HG03097 (cell line): Measurements from ENCODE around the gene GALNT17.

ENCODE experiments used
- ATAC-seq: cut with Tn5 transposase; IDR thresholded peaks from one replicate; pipeline ENCODE4 v1.9.1; 2021; ENCODE audit not compliant: unreplicated experiment, low FRiP score

The GALNT17 gene

DNA sequence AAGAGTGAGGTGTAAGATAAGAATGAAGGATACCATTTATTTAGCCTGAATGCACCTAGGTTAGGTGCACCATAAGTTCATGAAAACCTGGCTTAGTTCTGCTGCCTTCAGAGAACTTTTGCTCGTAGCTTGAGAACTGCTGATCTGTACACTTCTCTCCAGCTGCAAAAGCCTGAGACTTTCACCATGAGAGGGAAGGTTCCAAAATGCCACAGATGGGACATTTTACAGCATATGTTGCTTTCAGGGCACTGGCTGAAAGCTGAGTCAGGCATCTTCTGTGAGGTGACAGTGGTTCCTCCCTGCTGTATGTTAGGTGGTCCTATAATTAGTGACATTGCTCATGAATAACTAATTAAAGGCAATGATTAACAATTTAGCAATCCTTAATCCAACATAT is 298.3 kb downstream of the GALNT17 start:
- no peak for ATAC-seq

DNA sequence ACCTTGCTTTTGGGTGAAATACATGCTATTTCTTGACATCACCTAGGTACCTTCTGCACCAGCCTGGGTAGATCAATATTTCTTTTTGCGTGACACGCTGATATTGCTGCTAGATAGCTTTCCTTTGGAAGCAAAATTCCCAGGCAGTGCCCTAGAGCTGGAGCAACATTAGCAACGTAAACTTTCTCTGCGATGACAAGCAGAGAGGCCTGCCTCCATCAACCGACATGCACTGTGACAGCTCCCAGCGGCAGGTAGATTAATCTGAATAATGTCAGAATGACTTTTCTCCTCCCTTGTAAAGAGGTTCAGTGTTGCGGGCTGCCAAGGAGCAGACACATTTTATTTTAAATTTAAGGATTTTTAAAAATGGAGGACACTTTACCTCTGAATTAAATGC is 307.4 kb downstream of the GALNT17 start:
- no peak for ATAC-seq

DNA sequence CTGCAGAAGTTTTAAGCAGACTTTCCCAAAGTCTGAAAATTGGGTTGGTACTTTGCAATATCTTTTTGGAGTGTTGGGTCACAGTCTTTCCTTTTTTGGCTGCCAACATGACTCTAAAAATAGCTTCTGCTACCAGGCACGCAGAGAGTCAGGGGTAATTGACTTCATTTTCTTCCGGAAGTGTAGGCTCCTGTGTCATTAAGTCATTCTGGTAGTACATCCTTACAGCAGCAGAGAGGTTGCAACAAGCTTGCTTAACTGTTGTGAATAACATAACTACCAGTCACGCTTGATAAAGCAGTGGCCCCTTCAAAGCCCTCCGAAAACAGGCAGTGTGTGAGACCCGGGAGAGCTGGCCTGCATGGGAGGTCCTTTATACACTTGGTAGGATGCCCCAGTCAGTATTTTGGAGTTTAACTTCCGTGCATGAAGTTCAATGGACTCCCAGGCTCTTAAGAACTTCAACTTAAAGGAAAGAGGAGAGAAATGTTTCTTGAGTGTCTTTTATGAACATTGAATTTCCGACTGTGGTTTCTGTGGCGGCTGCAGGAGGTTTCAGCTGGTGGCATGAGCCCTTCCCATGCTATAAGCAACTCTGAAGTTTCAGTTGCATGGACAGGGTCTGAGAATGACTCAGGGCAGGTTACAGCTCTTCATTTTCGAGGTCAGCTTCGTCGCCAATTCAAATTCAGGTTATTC is 310.7 kb downstream of the GALNT17 start:
- no peak for ATAC-seq

DNA sequence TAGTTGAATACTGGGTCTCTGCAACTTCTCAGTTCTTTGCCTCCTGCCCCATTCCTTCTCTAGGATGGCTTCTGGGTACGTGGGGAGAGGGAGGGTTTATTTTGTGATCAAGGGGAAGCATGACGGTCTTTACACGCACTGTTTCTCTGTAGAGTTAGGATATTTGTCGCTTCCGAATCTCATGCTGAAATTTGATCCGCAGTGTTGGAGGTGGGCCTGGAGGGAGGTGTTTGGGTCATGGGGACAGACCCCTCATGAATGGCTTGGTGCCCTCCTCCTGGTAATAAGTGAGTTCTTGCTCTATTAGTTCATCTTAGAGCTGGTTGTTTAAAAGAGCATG is 311.2 kb downstream of the GALNT17 start:
- ATAC-seq, result no peak

DNA sequence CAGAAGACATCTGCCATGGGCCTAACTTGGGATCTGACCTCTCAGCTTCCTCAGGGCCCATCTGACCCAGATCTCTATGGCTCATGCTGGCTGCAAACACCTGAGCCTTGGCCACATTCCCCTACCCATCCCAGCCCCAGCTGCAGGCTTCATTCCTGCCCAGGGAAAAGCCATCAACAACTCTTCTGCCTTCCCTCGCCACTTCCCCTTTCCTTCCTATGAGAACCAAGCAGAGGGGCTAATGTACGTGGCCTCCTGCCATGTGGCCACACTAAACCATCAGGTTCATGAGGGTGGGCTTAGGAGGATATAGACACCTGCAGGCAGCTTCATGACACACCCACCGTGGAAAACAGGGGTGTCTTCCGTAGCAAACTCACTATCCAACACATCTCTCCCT is 312.2 kb downstream of the GALNT17 start:
- ATAC-seq, result no peak

DNA sequence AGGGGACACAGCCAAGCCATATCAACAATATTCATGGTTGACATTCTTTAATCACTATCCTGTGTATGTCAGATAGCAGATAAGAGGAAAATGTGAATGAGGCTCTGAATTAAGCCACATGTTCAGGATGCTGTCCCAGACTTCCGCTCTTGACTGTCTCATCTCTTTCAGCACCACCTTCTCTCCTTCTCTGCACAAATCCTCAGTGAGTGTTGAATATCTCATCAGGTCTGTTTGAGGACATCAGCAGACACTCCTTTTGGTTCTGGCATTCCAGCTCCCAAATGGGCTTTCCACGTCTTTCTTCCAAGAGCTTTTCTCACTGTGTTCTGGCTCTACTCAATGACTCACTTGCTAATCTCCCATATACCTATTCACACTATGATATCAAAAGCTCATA is 321.7 kb downstream of the GALNT17 start:
- ATAC-seq, result no peak

DNA sequence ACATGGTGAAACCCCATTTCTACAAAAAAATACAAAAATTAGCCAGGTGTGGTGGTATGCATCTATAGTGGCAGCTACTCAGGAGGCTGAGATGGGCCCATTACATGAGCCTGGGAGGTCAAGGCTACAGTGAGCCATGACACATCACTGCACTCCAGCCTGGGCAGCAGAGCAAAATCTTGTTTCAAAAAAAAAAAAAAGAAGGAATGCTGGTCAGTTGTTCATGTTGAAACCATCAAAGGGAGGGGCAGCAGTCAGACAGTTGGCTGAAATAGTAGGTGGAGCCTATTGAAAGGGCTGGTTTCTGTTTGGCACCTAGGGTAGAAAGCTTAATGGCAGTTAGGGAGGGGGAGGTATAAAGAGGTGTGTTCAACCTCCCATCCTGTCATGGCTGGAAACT is 323.0 kb downstream of the GALNT17 start:
- ATAC-seq, result no peak

DNA sequence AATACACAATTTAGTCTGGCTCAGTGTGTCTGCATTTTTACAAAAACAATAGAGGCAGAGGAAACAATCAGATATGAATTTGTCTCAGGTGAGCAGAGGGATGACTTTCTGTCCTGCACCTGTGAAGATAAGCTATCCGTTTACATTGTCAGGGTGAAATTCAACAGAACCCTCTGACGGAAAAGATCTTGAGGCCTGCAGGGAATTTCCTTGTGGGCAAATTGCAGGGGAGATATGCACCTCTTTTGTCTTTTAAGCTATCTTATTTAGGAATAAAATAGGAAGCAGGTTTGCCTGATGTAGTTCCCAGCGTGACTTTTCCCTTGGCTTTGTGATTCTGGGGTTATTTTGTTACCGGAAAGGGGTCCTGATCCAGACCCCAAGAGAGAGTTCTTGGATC is 325.1 kb downstream of the GALNT17 start:
- no peak for ATAC-seq

DNA sequence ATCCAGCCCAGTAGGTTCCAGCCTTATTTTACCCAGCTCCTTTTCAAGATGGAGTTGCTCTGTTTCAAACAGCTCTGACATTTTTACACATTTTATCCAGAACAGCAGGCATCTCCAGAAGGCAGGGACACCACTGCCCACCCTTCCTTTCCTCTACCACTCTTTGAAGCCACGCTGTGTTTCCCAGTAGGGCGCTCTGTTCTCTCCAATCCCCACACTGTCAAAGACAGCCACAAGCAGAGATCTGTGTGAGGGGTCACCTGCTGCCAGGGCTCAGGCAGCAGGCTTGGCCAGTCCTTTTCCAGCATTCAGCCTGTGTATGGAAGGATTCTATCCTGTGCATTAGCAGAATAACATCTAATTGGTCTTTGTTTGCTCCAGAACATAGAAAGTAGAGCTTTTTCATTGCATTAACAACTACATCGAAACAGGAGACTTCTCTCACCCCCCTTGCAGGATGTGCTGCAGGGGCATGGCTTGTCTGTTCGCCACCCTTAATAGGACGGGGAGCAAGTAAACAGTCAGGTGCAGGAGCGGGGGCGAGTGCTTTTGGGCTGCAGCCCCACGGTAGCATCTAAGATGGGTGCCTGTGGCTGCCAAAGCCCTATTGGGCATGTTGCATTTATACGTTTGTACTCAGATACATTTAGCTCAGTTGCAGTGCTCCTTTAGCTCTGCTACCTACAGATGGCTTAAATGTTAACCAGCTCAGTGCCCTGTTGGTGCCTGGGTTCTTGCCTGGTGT is 326.1 kb downstream of the GALNT17 start:
- ATAC-seq, result no peak

DNA sequence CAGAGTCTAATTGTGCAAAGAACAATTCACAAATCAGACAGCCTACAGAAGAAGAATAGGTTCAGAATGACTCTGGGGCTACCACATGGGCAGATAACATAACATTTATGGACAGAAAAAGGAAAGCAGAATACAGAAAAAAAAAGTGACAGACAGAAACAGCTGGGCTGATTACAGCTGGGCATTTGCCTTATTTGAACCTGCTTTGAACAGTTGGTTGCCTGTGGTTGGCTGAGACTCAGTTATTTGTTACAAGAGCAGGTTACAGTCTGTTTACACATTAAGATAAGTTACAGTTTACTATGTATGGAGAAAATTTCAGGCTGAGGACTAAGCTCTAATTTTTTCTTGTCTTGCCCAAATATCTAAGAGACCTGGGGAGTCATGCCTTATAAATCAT is 327.2 kb downstream of the GALNT17 start:
- ATAC-seq, result no peak

DNA sequence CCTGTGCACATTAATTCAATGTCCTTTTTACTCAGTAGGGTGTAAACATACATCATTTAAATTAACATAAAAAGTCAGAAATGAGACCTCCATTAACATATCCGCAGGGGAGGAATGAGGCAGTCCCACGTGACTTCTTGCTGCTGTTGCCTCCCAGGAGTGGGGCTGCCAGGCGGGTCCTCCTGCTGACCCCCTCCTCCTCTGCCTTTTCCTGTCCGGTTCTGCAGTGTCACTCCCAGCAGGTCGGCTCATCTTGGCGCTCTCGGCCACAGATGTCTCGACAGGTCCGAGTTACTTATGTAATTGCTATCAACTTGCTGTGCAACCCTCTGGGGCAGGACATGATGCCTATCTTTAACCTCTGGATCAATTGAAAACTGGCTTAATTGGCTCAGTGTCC is 329.6 kb downstream of the GALNT17 start:
- ATAC-seq, result no peak

DNA sequence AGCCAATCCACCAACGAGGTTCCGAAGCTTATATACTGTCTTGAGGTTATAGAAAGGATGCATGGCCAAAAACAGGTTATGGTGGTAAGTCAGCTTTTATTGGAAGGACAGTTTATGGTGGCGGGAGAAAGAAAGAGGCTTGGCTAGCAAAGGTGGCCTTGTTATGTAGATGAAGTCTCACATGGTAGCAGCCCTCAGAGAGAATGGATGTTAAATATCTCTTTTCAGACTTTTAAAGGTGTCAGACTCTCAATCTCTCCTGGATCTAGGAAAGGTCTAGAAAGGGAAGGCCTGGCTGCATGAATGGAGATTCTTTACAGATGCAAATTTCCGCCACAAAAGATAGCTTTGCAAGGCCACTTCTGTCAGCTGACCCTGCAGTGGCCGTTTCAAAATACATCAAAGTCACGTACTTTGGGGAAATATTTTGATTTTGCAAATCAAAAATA is 333.8 kb downstream of the GALNT17 start:
- ATAC-seq, result no peak

DNA sequence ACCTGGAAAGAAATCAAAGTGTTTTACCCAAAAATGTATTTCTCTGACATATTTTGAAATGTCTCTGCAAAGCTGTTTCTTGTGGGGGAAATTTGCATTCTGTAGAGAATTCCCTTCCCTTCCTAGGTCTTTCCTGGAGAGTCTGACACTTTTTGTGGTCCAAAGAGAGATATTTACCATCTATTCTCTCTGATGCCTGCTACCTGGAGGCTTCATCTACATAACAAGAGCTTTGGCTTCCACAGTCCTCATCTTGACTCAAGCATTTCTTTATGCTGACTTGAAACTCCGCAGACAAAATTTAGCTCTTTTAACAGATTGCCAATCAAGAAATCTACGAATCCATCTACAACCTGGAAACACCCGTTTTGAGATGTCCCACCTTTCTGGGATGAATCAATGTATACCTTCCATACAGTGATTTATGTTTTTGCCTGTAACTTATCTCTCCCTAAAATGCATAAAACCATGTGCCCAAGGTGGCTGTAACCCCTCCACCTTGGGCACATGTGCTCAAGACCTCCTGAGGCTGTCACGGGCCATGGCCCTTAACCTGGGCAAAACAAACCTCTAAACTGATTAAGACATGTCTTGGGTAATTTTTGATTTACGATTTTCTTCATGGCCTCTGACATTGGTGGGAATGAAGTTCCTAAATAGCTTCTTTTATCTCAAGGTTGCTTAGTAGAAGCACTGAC is 334.7 kb downstream of the GALNT17 start:
- no peak for ATAC-seq

DNA sequence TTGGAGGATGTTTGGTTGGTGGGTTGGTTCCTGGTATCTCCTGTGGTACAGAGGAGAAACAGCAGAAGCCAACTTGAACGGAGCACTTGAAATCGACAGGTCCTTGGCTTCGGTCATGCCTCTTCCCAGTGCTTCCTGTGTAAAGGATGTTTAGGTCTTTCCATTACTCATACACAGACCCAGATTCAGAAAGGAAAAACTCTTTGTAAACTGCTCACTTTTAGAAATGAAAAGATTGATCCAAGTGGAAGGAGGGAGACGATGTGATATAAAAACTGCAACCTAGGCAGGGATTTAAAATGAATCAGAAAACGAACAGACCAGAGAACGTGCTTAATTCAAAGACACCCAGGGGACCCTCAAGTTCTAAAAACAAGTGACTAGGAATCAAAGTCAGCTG is 338.4 kb downstream of the GALNT17 start:
- no peak for ATAC-seq

DNA sequence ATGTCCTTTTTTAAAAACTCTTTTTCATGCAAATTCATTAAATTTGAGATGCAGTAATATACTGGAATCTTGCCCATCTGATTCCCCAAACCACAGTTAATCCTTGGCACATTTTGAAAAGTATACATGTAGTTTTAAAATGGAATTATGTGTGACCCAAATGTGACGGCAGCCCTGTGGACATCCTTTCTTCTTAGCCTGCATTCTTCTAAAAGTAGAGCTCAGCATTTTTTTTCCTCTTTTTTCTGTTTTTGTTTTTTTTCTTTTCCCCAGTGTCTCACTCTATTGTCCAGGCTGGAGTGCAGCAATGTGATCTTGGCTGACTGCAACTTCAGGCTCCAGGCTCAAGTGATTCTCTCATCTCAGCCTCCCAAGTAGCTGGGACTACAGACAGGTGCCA is 338.9 kb downstream of the GALNT17 start:
- no peak for ATAC-seq

DNA sequence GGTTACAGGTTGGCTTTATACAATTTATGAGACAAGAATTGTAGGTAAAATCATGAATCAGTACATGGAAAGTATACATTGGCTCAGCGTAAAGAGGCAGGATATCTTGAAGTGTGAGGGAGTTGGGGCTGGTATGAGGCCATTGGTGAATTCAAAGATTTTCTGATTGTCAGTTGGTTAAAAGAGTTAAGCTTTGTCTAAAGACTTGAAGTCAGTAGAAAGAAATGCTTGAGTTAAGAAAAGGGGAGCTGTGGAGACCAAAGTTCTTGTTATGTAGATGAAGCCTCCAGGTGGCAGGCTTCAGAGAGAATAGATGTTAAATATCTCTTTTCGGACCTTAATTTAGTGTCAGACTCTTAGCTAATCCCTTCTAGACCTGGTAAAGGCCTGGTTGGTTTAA is 341.0 kb downstream of the GALNT17 start:
- ATAC-seq, result no peak

DNA sequence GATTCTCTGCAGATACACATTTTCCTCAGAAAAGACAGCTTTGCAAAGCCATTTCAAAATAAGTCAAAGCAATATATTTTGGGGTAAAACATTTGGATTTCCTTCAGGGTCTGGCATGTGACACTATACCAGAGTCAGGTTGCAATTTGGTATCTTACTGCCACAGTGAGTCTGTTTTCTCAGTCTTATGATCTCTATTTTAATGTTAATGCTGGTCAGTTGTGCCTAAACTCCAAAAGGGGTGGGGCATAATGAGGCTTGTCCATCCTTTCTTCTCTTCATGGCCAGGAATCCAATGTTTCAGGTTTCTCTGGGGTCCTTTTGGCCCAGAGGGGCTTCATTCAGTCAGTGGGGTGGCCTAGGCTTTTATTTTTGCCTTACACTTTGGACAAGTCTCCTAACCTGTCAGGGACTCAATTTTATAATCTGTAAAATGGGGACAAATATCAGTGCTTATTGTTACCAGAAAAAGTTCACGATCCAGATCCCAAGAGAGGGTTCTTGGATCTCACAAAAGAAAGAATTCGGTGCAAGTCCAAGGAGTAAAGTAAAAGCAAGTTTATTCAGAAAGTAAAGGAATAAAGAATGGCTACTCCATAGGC is 341.5 kb downstream of the GALNT17 start:
- no peak for ATAC-seq

DNA sequence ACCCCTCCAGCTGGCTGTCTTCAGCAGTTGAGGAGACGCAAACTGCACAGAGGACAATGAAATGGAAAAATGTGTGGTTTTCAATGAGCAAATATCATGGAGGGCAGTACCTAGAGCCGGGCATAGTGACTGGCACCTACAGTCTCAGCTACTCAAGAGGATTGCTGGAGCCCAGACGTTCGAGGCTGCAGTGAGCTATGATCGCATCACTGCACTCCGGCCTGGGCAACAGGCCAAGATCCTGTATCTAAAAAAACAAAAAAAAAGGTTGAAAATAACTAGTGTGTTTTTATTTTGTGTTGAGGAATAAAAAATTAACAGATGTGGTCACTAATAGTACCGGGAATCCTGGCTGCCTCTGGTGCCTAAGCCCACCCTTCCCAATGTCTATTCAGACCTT is 345.5 kb downstream of the GALNT17 start:
- no peak for ATAC-seq

DNA sequence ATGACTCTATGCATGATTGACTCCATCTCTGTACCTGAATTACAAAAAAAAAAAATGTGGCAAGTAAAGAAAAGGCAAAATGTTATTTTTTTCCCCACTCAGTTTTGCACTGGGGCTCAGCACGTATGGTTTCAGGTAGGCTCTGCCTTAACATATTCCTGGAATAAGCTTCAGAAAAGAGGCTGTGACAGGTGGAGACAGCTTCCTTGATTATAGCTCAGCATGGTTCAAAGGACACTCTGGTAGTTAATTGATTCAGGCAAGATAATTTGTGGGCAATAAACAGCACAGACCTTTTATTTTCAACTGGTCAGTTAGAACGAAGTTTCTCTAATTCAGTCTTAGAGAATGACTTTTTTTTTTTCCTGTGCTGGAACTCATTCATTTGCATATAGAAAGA is 347.3 kb downstream of the GALNT17 start:
- ATAC-seq, result no peak

DNA sequence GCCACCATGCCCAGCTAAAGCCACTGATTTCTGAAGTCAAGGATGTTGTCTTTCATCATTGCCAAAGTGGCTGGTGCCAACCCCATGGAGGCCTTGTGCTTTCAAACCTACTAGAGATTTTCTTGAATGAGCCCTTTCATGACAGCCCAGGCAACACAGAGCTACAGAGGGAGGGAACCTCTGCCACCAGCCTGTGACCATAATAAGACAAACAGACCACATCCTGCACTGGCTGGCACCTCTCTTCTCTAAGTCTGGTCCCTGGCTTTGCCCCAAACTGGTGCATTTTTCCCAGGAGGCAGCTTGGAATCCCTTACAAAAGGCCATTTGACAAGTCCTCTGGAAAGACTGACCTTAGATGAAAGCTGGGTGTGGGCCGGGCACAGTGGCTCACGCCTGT is 348.8 kb downstream of the GALNT17 start:
- ATAC-seq, result no peak

DNA sequence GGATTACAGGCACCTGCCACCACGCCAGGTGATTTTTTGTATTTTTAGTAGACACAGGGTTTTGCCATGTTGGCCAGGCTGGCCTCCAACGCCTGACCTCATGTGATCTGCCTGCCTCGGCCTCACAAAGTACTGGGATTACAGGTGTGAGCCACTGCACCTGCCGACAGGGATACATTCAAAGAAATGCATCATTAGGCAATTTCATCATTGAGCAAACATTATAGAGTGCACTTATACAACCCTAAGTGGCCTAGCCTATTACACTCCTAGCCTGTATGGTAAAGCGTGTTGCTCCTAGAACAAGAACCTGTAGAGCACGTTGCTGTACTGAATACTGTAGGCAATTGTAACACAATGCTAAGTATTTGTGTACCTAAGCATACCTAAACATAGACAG is 350.3 kb downstream of the GALNT17 start:
- ATAC-seq, result no peak
